Heart left ventricle (tissue), 13 donors: Measurements from ENCODE around the gene FTHL17.

Experiments used
- POLR2A ChIP-seq, 2 donors: fragments of 450-650 bp; IDR thresholded peaks; one replicate each; pipeline ENCODE4 v1.6.1; 2017; ENCODE audit warnings: antibody characterized with exemption in 2 of 2, mild to moderate bottlenecking in 2 of 2, moderate library complexity in 2 of 2
- TF ChIP-seq, protein P1 (sequence below), 12 donors: fragments of 200-600 bp; sonication (generic) in 4 of 12; IDR thresholded peaks; one replicate each; pipeline versions ENCODE4 v1.5.0 to v1.8.0; 2018 to 2022; ENCODE audit warnings: antibody characterized with exemption in 12 of 12, mild to moderate bottlenecking in 5 of 12
- donor health status: ischemic (EF 13 %, LVEDD 7.1; RV severe dilation, severe dysfunction).
- donor health status: DM: no; HTN: yes; CAD: no.
- donor health status: DM: no; HTN: no; CAD: no.
- donor health status: ischemic (EF 25% LVEDD 6.9; RV normal size, moderate dysfunction).
- donor health status: ischemic (EF 25% LVEDD 5.7; RV mildly dilated, moderate dysfunction).
- donor health status: ischemic (EF 35%, LVEDD 5.7; RV mildly dilated, moderate dysfunction).
- donor health status: nonischemic (EF 11% LVEDD 7.7; RV severe dilation, severe dysfunction).
- donor health status: DM: yes; HTN: yes; CAD: no.
- donor health status: PGD.
- donor health status: ischemic (EF 29% LVEDD 5.4; RV normal size, mild dysfunction).
- donor health status: nonischemic (EF 23%, LVEDD 6.1; RV moderate dilation, normal function).

GRCh38 chrX:31093639-31093975 is 21.8 kb upstream of the FTHL17 start:
- TF ChIP-seq POLR2A (IDR thresholded peaks at IDR 0.05), result no peak
- TF ChIP-seq, protein P1, sequence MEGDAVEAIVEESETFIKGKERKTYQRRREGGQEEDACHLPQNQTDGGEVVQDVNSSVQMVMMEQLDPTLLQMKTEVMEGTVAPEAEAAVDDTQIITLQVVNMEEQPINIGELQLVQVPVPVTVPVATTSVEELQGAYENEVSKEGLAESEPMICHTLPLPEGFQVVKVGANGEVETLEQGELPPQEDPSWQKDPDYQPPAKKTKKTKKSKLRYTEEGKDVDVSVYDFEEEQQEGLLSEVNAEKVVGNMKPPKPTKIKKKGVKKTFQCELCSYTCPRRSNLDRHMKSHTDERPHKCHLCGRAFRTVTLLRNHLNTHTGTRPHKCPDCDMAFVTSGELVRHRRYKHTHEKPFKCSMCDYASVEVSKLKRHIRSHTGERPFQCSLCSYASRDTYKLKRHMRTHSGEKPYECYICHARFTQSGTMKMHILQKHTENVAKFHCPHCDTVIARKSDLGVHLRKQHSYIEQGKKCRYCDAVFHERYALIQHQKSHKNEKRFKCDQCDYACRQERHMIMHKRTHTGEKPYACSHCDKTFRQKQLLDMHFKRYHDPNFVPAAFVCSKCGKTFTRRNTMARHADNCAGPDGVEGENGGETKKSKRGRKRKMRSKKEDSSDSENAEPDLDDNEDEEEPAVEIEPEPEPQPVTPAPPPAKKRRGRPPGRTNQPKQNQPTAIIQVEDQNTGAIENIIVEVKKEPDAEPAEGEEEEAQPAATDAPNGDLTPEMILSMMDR (IDR thresholded peaks at IDR 0.05), result no peak
